ENCODE data around the gene TALDO1. TPM values are rescaled to one million over a fixed set of nuclear protein-coding genes. Genes with fewer than 3 reads are reported as not detected.

Gene TALDO1
- total and polyA plus RNA-seq, 10 of the 15 experiments (the other 5 are each of a cell fraction or from before 2014, with no cell fraction given) = 121 to 302 (median 182) TPM

- peak; percentile 33; the same call in 1 of the 2 replicates for TF ChIP-seq HDGF (IDR thresholded peaks at IDR 0.05)
- no peak for TF ChIP-seq RFX5 (IDR thresholded peaks at IDR 0.05; ENCODE audit: low read depth, low read length)
- no peak for TF ChIP-seq NR2F1 (conservative IDR thresholded peaks at IDR 0.05)
- TF ChIP-seq EZH2 (IDR thresholded peaks at IDR 0.05; ENCODE audit: borderline replicate concordance, control insufficient read depth, low read depth, low read length) = no peak
- TF ChIP-seq CHD4 (IDR thresholded peaks at IDR 0.05) = no peak
- no peak for TF ChIP-seq SUZ12 (IDR thresholded peaks at IDR 0.05; ENCODE audit: unreplicated experiment)
- TF ChIP-seq ZBTB4 (CRISPR knock-in tag; IDR thresholded peaks at IDR 0.05) = no peak
- peak; percentile 64 to 84 (median 72) for TF ChIP-seq CTCF (IDR thresholded peaks at IDR 0.05 in 2 of 3, conservative IDR thresholded peaks at IDR 0.05 in 1 of 3; ENCODE audit: control insufficient read depth in 2 of 3, extremely low read depth in 1 of 3, insufficient read depth in 1 of 3, low read depth in 3 of 3, low read length in 3 of 3)
- TF ChIP-seq BACH1 (IDR thresholded peaks at IDR 0.05; ENCODE audit: borderline replicate concordance) = no peak
- TF ChIP-seq ZNF687 (IDR thresholded peaks at IDR 0.05) = no peak
- TF ChIP-seq RAD21 (IDR thresholded peaks at IDR 0.05; ENCODE audit: insufficient read depth, low read depth, low read length) = peak; percentile 64
- no peak for TF ChIP-seq ZNF622 (IDR thresholded peaks at IDR 0.05)
- TF ChIP-seq SP1 (IDR thresholded peaks at IDR 0.05; ENCODE audit: low read depth, low read length) = no peak
- no peak for TF ChIP-seq BCL11A (IDR thresholded peaks at IDR 0.05; ENCODE audit: low read depth, low read length)
Measured at GRCh38 chr11:765025-765801, 17.9 kb downstream of the TALDO1 start (continued).

Data from GM12878 (cell line).